Activated gamma-delta T cell treated with Interleukin-2 at 50 U/mL for 16 hours (primary cell): ENCODE results near the gene NBPF1.
"Not testable (repeated sequence)": the region's sequence is repeated elsewhere in the genome, so short reads cannot be mapped to it uniquely, and the experiment has no call there.

ENCODE experiments used
- DNase-seq: peaks from one replicate; pipeline ENCODE4 v3.0.0-alpha.2; 2020

The NBPF1 gene

GRCh38 chr1:16540421-16540893, 72.9 kb downstream of the NBPF1 start:
- not testable (repeated sequence) for DNase-seq

GRCh38 chr1:16537528-16537927, 75.8 kb downstream of the NBPF1 start:
- DNase-seq = not testable (repeated sequence)

- DNase-seq = not testable (repeated sequence)
Measured at GRCh38 chr1:16536796-16537195, 76.6 kb downstream of the NBPF1 start.

DNA sequence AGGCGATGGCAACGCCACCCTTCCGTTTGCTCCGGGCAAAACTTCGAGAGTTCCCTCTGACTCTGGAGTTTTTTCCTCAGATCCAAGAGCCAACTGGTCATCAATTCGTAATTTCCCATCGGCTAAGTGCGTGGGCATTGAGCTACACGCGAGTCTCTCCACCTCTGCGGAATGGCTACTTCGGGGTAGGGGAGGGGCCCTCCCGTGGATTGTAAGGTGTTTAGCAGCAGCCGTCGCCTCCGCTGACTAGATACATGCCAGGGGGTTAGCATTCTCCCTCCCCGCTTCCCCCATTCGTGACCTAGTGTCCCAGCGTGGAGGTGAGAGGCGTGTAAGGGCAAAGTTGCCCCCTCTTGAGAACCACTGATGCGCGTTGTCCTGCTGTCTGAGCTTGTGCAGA, 77.5 kb downstream of the NBPF1 start:
- DNase-seq = not testable (repeated sequence)

DNA sequence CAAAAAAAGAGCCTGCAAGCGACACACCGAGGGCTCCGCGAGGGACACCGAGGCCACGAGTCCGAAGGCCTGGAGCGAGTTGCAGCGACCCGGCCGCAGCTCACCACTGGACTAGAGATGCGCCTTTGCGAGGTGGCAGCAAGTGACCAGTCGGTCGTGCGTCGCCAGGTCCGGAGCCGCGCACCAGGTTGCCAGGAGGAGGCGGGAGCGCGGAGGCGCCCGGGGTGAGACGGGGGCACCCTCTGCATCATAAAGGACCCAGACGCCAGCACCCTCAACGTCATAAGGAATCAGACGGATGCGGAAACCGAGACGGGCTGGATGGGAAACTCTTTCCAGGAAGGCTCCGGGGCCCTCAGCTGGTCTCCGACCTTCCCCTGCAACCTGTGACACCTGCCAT, 77.9 kb downstream of the NBPF1 start:
- not testable (repeated sequence) for DNase-seq

- DNase-seq = not testable (repeated sequence)
Measured at GRCh38 chr1:16534829-16535456, 78.4 kb downstream of the NBPF1 start.

GRCh38 chr1:16534239-16534828, 79.0 kb downstream of the NBPF1 start:
- not testable (repeated sequence) for DNase-seq

DNA sequence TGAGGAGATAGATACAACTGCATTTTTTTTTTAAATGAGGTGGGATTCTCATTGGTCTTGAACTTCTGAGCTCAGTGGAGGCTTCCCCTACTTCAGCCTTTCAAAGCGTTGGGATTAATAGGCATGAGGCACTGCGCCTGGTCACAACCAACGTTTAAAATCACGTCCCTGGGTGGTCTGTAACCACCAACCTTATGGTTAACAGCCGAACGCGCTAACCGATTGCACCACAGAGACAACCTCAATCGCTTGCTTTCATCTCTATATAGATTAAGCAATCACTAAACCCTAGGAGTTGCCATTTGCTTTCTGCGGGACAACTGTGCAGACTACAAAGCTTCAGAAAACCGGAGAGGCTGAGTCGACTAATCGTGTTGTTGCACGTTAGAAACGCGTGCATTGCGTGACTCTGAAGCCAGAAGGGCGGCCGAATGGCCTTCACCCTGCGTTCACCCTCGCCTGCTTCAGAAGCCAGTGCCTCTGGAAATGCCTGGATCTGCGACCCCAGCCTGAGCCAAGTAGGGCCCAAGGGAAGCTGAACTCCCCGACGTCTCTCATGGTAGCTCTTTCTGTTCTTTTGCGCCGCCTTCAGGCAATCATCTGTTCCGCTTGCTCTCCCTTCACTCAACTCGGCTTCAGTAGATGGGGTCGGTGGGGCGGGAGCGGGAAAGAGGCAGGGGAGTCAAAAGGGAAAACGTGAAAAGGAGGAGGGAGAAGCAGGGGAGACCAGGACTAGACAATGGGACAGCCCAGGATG, 81.0 kb downstream of the NBPF1 start:
- not testable (repeated sequence) for DNase-seq

DNA sequence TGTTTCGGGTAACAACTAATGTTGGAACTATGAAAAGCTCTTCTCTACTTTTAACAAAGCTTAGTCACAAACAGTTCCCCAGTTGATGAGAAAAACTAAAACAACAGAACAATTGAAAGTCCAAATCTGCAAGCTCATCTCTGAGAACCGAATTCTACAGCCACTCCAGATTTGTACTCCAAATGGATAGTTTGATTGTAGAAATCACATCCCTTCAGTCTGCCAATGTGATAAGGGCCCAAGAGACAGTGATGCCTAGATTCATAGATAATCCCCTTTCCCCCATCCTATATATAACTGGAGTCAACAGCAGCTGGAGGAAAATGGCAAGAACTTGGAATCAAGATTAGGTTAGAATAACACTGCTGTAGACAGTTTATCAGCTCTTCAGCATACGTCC, 85.0 kb downstream of the NBPF1 start:
- DNase-seq = not testable (repeated sequence)

- DNase-seq = not testable (repeated sequence)
Measured at GRCh38 chr1:16525769-16526168, 87.6 kb downstream of the NBPF1 start.

- not testable (repeated sequence) for DNase-seq
Measured at GRCh38 chr1:16521679-16522078, 91.7 kb downstream of the NBPF1 start.

- no peak for DNase-seq
Measured at GRCh38 chr1:16521288-16521583, 92.1 kb downstream of the NBPF1 start.

DNA sequence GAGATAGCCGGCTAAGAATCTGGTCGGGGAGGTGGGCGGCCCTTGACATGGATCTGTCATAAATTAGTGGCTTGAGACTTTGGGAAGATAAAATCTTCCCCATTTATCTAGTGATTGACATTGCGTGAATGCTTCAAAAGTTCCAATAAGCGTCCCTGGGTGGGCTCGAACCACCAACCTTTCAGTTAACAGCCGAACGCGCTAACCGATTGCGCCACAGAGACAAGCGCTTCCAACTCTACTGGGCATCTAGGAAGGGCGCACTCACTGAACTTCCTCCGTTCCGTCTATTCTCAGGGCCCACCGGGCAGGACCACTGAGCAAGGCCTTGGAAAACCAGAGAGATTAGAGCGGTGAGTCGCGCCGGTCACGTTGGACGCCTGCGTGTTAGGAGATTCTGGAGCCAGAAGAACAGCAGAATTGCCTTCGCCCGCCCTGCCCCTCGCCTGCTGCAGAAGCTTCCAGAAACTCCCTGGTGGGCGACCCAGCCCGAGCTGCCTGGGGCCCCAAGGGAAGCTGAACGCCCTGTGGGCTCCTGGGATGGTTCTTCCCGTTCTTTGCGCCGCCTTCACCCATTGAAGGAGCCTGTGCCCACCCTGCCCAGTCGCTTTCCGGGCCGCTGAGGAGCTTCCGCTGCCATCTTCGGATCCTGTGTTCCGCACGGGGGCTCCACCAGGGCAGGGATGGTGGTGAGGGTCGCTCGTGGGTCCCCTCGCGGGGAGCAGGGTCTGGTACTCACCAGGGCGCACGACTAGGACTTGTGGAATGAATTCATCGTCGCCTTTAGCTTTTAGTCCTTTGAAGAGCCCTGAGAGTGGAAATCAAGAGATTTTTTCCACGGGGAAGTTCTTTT, 92.7 kb downstream of the NBPF1 start:
- DNase-seq = not testable (repeated sequence)

GRCh38 chr1:16519255-16519951, 94.0 kb downstream of the NBPF1 start:
- DNase-seq = not testable (repeated sequence)

- not testable (repeated sequence) for DNase-seq
Measured at GRCh38 chr1:16518913-16519254, 94.5 kb downstream of the NBPF1 start.

GRCh38 chr1:16516694-16517410, 96.5 kb downstream of the NBPF1 start:
- not testable (repeated sequence) for DNase-seq

DNA sequence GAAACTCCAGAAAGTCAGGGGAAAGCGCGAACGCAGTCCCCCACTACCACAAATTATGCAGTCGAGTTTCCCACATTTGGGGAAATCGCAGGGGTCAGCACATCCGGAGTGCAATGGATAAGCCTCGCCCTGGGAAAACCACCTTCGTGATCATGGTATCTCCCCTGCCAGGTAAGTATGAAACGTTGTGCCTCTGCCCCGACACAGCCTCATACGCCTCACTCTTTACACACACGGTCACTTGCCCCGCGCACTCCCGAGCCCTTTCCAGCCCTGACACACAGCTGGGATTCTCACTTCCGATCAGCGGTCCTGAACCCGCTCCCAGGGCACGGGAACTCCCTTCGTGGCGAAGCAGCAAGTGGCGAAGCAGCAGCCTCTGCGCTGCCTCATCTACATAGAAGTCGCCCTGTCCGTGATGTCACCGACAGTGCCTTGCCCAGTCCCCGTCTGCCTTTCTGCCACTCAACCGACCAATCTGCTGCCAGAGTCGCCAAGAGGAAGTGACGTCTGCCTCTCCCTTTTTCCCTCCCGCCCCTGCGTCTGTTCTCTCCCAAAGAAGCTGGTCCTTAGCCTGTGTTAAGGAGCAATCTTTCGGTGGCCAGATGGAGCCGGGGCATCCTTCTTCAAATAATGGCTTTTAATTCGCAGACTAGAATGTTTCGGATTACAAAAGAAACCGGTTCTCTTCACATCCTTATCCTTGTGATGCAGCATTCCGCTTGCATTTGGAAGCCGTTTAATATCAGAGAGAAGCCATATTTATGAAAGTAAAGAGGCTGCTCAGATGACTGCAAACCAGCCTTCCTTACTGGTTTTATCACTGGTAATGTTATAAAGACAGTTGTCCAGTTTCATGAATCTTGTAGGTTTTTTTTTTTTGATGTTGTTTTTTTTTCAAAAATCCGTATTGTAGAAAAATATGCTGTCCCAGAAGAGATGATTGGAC, 99.0 kb downstream of the NBPF1 start, which contains the start of gene RNU1-1:
Gene RNU1-1, minus strand, starts transcription at position 179 of the 949 bp plus-strand sequence.
- peak; percentile 64 for DNase-seq

GRCh38 chr1:16513412-16514106, 99.8 kb downstream of the NBPF1 start:
- peak; percentile 35 for DNase-seq

DNA sequence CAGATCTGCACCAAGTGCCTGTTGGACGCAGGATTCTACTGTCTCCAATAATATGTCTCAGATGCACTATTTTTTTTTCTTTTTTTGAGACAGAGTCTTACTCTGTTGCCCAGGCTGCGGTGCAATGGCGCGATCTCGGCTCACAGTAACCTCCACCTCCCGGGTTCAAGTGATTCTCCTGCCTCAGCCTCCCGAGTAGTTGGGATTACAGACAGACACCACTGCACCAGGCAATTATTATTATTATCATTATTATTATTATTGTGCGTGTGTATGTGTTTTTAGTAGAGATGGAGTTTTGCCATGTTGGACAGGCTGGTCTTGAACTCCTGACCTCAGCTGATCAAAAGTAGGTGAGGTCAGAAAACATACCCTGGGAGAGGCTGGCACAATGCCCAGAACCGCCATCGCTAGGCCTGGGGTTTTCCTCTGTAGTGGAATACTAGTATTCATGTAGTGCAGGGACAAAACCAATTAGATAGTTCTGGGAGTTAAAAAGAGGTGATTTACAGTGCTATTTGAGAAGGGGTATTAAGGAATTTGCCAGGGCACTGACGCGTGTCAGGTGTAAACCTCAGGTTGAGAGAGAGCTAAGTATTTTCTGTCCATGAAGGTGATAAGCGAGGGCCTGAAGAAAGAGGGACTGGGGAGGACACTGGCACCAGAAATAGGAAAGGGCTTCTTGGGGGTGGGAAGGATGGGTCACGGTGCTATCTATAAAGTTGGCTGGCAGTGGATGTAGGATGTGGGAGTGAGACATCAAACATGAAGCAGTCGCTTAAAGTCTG, 100.5 kb downstream of the NBPF1 start:
- not testable (repeated sequence) for DNase-seq
